Activated naive CD4-positive, alpha-beta T cell treated with anti-CD3 and anti-CD28 coated beads, Interleukin-2, amount 10 ng/mL, durations not matched to agents 7 days and 5 days (primary cell): ENCODE data around the gene GSE1.

Experiments
- CTCF ChIA-PET: fragments of 350-600 bp; sonication (Branson Sonifier 250); formaldehyde crosslinking; loops from one replicate; lab custom pipeline; 2021; ENCODE audit warnings: antibody characterized with exemption; lab: Charles Lee
- DNase-seq: peaks from one replicate; pipeline ENCODE4 v3.0.0-alpha.2; 2020
- H3K27ac Mint-ChIP-seq: one replicate; pipeline ENCODE4 v1.8.0; 2021; ENCODE audit warnings: mild to moderate bottlenecking, moderate library complexity, mixed read lengths
- H3K27me3 Mint-ChIP-seq: one replicate; pipeline ENCODE4 v1.8.0; 2021; ENCODE audit warnings: mild to moderate bottlenecking, mixed read lengths
- H3K36me3 Mint-ChIP-seq: one replicate; pipeline ENCODE4 v1.8.0; 2021; ENCODE audit warnings: mixed read lengths
- H3K4me1 Mint-ChIP-seq: one replicate; pipeline ENCODE4 v1.8.0; 2021; ENCODE audit warnings: mixed read lengths
- H3K4me3 Mint-ChIP-seq: one replicate; pipeline ENCODE4 v1.8.0; 2021; ENCODE audit warnings: mild to moderate bottlenecking, moderate library complexity, mixed read lengths
- H3K9me3 Mint-ChIP-seq: one replicate; pipeline ENCODE4 v1.8.0; 2021; ENCODE audit warnings: mixed read lengths

The GSE1 gene

GRCh38 chr16:85722128-85722893 lies 109.2 kb downstream of the GSE1 start:
- no peak overlapping the region for H3K27ac Mint-ChIP-seq
- no peaks in the 10 kb centered on the region for H3K36me3 Mint-ChIP-seq
- peaks cover 8% of the 10 kb centered on the region for H3K27me3 Mint-ChIP-seq
- no peaks in the 10 kb centered on the region for H3K4me1 Mint-ChIP-seq
- no peak for DNase-seq
- H3K4me3 Mint-ChIP-seq, result no peak overlapping the region
- no peaks in the 10 kb centered on the region for H3K9me3 Mint-ChIP-seq
- CTCF ChIA-PET, result no interaction called here

GRCh38 chr16:85724126-85724879 lies 111.2 kb downstream of the GSE1 start:
- Mint-ChIP-seq H3K36me3 (no peaks in the 10 kb centered on the region), H3K4me1 (no peaks in the 10 kb centered on the region), H3K27ac (no peak overlapping the region), H3K4me3 (no peak overlapping the region), H3K27me3 (no peaks in the 10 kb centered on the region), H3K9me3 (no peaks in the 10 kb centered on the region)
- CTCF ChIA-PET, result interaction anchor here (1.7 kb wide), 1 partner anchor 7 kb away, joined by 5 read pairs; no protein-coding TSS in a partner anchor
- DNase-seq, result no peak

- CTCF ChIA-PET, result interaction anchor here (1.7 kb wide), 1 partner anchor 8 kb away, joined by 5 read pairs; no protein-coding TSS in a partner anchor
- no peaks in the 10 kb centered on the region for H3K4me1 Mint-ChIP-seq
Observed at GRCh38 chr16:85724936-85725335, 111.8 kb downstream of the GSE1 start.

More at GRCh38 chr16:85724936-85725335, 111.8 kb downstream of the GSE1 start:
- Mint-ChIP-seq H3K4me3 (no peak overlapping the region), H3K27ac (no peak overlapping the region), H3K36me3 (no peaks in the 10 kb centered on the region), H3K27me3 (no peaks in the 10 kb centered on the region), H3K9me3 (no peaks in the 10 kb centered on the region)
- no peak for DNase-seq
